WTC11 (cell line): ENCODE measurements around the gene AURKA. TPM values are rescaled to one million over a fixed set of nuclear protein-coding genes. Genes with fewer than 3 reads are reported as not detected.

Experiments used
- total RNA-seq: library from RNA; stranded (reverse); gene quantifications from 3 replicates; pipeline ENCODE4 v1.2.3, GENCODE V29; 2021

AURKA gene
- total RNA-seq, 1 experiment from 2014 or later: 103 TPM

Other genes with a start within 250 kb of the AURKA start
- gene MC3R, start 143.5 kb downstream of the AURKA start, total RNA-seq: not detected in 3 replicates
- gene FAM210B, start 33.2 kb downstream of the AURKA start, total RNA-seq: 16.5 to 19.1 TPM (median 16.5 TPM) in 3 replicates
- gene CSTF1, start 430 bp upstream of the AURKA start, total RNA-seq: 53.9 to 58.5 TPM (median 54.2 TPM) in 3 replicates
- 0.11 to 0.14 TPM (median 0.13 TPM) in 3 replicates for gene CASS4, start 20.0 kb upstream of the AURKA start, total RNA-seq
- gene RTF2, start 76.4 kb upstream of the AURKA start, total RNA-seq: 46.3 to 56.1 TPM (median 51.7 TPM) in 3 replicates
- gene FAM209A, start 132.5 kb upstream of the AURKA start, total RNA-seq: 0.28 TPM in 1 of 3 replicates, not detected in the others
- gene FAM209B, start 141.0 kb upstream of the AURKA start, total RNA-seq: 0.64 to 1.7 TPM (median 0.68 TPM) in 3 replicates
- 18.4 to 23.7 TPM (median 19.8 TPM) in 3 replicates for gene TFAP2C, start 237.1 kb upstream of the AURKA start, total RNA-seq